Right atrium auricular region (tissue), 2 donors: ENCODE measurements around the gene NPW. TPM values are rescaled to one million over a fixed set of nuclear protein-coding genes. Genes with fewer than 3 reads are reported as not detected.

ENCODE experiments used
- DNase-seq: peaks from one replicate; pipeline ENCODE4 v3.0.0-alpha.2; 2019; ENCODE audit warnings: low spot score
- H3K27ac ChIP-seq, 2 donors: fragments of 200-600 bp; sonication (generic); 1 replicate in 1 of 2; 2 replicates in 1 of 2; pipeline ENCODE4 v1.5.1; 2016 to 2019
- H3K27me3 ChIP-seq, 2 donors: fragments of 200-600 bp; sonication (generic); one replicate each; pipeline versions ENCODE4 v1.5.1 to v1.6.0; 2017 to 2019
- H3K36me3 ChIP-seq: fragments of 200-600 bp; sonication (generic); one replicate; pipeline ENCODE4 v1.5.1; 2016
- H3K4me1 ChIP-seq, 2 donors: fragments of 200-600 bp; sonication (generic); one replicate each; pipeline versions ENCODE4 v1.5.1 to v1.6.0; 2017 to 2019
- H3K4me3 ChIP-seq, 2 donors: fragments of 200-600 bp; sonication (generic); 1 replicate in 1 of 2; 2 replicates in 1 of 2; pipeline ENCODE4 v1.5.1; 2017 to 2019; ENCODE audit warnings: mild to moderate bottlenecking in 1 of 2, moderate library complexity in 1 of 2
- H3K9me3 ChIP-seq, 2 donors: fragments of 200-600 bp; sonication (generic); one replicate each; pipeline ENCODE4 v1.5.1; 2019
- CTCF ChIP-seq, 2 donors: fragments of 200-600 bp; sonication (generic); IDR thresholded peaks; one replicate each; pipeline ENCODE4 v1.5.1; 2019; ENCODE audit warnings: antibody characterized with exemption in 2 of 2
- total RNA-seq, 2 donors: library from RNA; depleted of rRNA; stranded (reverse); fragments of >200 nt; gene quantifications; one replicate each; pipeline ENCODE4 v1.1.0, GENCODE V29; 2016

Gene NPW
- total RNA-seq, 2 donors from 2014 or later = not detected

DNA sequence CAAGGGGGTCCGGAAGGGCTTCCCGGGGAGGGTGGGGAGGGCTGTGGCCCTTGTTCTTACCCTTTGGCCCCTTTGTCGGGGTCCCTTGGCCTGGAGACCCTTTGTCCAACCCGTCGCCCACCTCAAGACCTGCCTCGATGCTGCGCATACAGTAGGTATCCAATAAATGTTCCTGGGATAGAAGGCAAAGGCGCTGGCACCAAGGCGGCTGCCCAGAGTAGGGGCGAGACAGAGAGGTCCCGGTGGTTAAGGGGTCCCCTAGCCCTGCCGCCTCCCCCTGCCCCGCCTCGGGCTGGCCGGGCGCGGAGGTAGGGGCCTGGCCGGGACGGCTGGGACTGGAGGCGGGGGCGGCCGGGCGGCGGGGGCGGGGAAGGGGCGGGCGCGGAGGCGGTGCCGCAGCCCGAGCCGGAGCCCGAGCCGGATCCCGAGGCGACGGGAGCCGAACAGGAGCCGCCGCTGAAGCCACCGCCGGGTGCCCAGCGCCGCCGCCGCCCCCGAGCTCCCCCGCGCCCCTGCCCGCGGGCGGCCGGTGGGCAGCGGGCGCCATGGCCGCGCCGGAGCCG, 7.0 kb downstream of the NPW start, which contains the start of gene NHERF2:
Gene NHERF2 (plus strand): TSS at position 442 of the 563 bp plus-strand sequence. CDS start 104 bp downstream, at position 546.
- no peak for DNase-seq
- peaks cover 0 to 64% of the 10 kb centered on the region in 2 donors for H3K4me1 ChIP-seq

GRCh38 chr16:2027024-2028010, 7.7 kb downstream of the NPW start:
- H3K4me1 ChIP-seq = peaks cover 0 to 68% of the 10 kb centered on the region in 2 donors
- H3K27me3 ChIP-seq = no peaks in the 10 kb centered on the region

More for the DNA sequence above, 7.0 kb downstream of the NPW start, which contains the start of gene NHERF2:
- no peak for TF ChIP-seq CTCF (IDR thresholded peaks at IDR 0.05)
- peaks cover 11% of the 10 kb centered on the region for H3K36me3 ChIP-seq
- no peaks in the 10 kb centered on the region for H3K9me3 ChIP-seq
- H3K27me3 ChIP-seq = no peaks in the 10 kb centered on the region
- H3K27ac ChIP-seq = peak within 1 kb of the TSS; percentile 70 to 79
- peak within 1 kb of the TSS; percentile 56 to 74 for H3K4me3 ChIP-seq

GRCh38 chr16:2028146-2028545, 8.6 kb downstream of the NPW start:
- Histone ChIP-seq H3K9me3 (no peaks in the 10 kb centered on the region), H3K4me1 (peaks cover 0 to 68% of the 10 kb centered on the region in 2 donors), H3K4me3 (peak overlapping the region; percentile 56 to 74), H3K27me3 (no peaks in the 10 kb centered on the region), H3K36me3 (peaks cover 11% of the 10 kb centered on the region), H3K27ac (peak overlapping the region; percentile 48 to 79)
- DNase-seq = no peak
- no peak for TF ChIP-seq CTCF (IDR thresholded peaks at IDR 0.05)

More at GRCh38 chr16:2027024-2028010, 7.7 kb downstream of the NPW start:
- Histone ChIP-seq H3K27ac (peak overlapping the region; percentile 70 to 79), H3K9me3 (no peaks in the 10 kb centered on the region), H3K36me3 (peaks cover 11% of the 10 kb centered on the region), H3K4me3 (peak overlapping the region; percentile 56 to 74)
- DNase-seq = no peak
- no peak for TF ChIP-seq CTCF (IDR thresholded peaks at IDR 0.05)

GRCh38 chr16:2028620-2029220, 9.1 kb downstream of the NPW start:
- no peak for DNase-seq
- Histone ChIP-seq H3K27ac (peak overlapping the region; percentile 48 to 79), H3K4me3 (peak overlapping the region; percentile 56 to 74), H3K36me3 (peaks cover 11% of the 10 kb centered on the region), H3K27me3 (no peaks in the 10 kb centered on the region), H3K4me1 (peaks cover 0 to 70% of the 10 kb centered on the region in 2 donors), H3K9me3 (no peaks in the 10 kb centered on the region)
- TF ChIP-seq CTCF (IDR thresholded peaks at IDR 0.05) = no peak

DNA sequence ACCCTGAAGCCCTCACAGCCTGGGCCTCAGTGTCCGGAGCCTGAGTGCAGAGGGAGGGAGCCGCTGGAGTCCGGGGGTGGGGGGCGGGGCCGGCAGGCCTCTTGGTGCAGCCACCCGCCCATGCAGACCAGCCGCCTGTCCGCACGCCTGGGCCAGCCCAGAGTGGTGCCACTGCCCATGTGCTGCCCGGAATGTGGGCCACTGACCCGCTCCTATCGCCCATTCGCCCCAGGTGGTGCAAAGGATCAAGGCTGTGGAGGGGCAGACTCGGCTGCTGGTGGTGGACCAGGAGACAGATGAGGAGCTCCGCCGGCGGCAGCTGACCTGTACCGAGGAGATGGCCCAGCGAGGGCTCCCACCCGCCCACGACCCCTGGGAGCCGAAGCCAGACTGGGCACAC, 9.8 kb downstream of the NPW start:
- Histone ChIP-seq H3K36me3 (peaks cover 11% of the 10 kb centered on the region), H3K9me3 (no peaks in the 10 kb centered on the region), H3K27me3 (no peaks in the 10 kb centered on the region), H3K27ac (peak overlapping the region; percentile 84 to 85), H3K4me1 (peaks cover 0 to 68% of the 10 kb centered on the region in 2 donors), H3K4me3 (peak overlapping the region; percentile 56 to 74)
- no peak for TF ChIP-seq CTCF (IDR thresholded peaks at IDR 0.05)
- no peak for DNase-seq
